Activated T-cell treated with anti-CD3 and anti-CD28 coated beads, Interleukin-2, amount 50 U/mL, for 4 hours (primary cell): ENCODE measurements around the gene SYT17. TPM values are rescaled to one million over a fixed set of nuclear protein-coding genes. Genes with fewer than 3 reads are reported as not detected.
"Not testable (repeated sequence)": the region's sequence is repeated elsewhere in the genome, so short reads cannot be mapped to it uniquely, and the experiment has no call there.

ENCODE experiments used
- ATAC-seq, 2 donors: fragments of 200-7000 bp; cut with Tn5 transposase; one replicate each; pipeline ENCODE4 v1.10.0; 2021
- DNase-seq: peaks from one replicate; pipeline ENCODE4 v3.0.0-alpha.2; 2020
- H3K27me3 Mint-ChIP-seq: one replicate; pipeline ENCODE4 v1.8.0; 2021; ENCODE audit warnings: low read depth, mixed read lengths
- H3K36me3 Mint-ChIP-seq: one replicate; pipeline ENCODE4 v1.8.0; 2022; ENCODE audit warnings: mixed read lengths; ENCODE audit not compliant: insufficient read depth
- H3K4me1 Mint-ChIP-seq: one replicate; pipeline ENCODE4 v1.8.0; 2021; ENCODE audit warnings: low read depth, mixed read lengths
- H3K4me3 Mint-ChIP-seq: one replicate; pipeline ENCODE4 v1.8.0; 2021; ENCODE audit warnings: mild to moderate bottlenecking, moderate library complexity, mixed read lengths
- H3K9me3 Mint-ChIP-seq: one replicate; pipeline ENCODE4 v1.8.0; 2021; ENCODE audit warnings: mixed read lengths
- total RNA-seq, 3 donors: library from RNA; stranded (reverse); gene quantifications; one replicate each; pipeline ENCODE4 v1.2.1, GENCODE V29; 2021

The SYT17 gene
- total RNA-seq, 3 donors from 2014 or later = 0.19 to 0.30 (median 0.29) TPM

DNA sequence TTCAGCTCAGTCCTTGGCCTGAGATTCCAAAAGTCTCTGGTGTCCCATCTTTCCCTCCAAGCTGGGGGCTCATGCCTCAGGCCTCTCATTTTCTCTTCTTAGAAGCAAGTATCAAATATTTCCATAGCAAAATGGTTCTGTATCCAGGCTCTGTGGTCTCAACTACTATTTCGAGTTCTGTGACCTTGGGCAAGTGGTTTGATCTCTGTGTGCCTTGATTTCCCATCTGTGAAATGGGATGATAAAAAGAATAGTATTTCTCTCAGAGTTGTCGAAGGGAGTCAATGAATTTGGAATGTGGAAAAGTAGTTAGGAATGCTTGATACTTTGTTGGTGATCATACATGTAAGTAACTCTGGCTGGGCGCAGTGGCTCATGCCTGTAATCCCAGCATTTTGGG, 6.4 kb downstream of the SYT17 start:
- no peaks in the 10 kb centered on the region for H3K36me3 Mint-ChIP-seq
- H3K4me1 Mint-ChIP-seq = no peaks in the 10 kb centered on the region
- DNase-seq (no peak), ATAC-seq (no peak)
- peaks cover 28% of the 10 kb centered on the region for H3K27me3 Mint-ChIP-seq
- no peak overlapping the region for H3K4me3 Mint-ChIP-seq
- H3K9me3 Mint-ChIP-seq = no peaks in the 10 kb centered on the region

DNA sequence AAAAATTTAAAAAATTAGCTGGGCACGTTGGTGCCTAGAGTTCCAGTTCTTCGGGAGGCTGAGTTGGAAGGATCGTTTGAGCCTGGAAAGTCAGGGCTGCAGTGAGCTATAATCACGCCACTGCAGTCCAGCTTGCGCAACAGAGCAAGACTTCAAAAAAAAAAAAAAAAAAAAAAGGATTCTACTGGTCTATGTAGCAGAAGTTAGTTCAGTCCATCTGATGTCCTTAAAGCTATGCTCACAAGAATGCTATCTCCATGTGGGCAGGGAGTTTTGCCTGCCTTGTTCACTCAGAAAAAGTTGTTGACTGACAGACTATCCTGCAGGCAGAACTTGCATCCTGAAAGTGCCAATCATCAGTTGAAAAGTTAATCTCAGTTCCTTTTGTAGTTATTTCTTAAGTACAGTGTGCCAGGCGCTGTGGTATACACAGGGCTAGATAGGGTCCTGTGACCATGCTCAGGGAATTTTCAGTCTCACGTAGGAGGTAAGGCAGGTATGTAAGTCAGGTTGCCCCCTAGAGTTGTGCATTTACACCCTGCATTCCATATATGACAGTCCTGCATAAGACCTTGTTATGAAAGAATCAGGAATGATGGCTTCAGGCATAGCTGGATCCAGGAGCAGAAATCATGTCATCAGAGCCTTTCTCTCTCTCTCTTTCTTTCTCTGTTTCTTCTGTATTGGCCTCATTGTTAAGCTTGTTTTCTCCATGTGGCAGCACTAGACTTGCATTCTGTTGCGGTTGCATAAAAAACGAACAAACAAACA, 7.6 kb downstream of the SYT17 start:
- Mint-ChIP-seq H3K27me3 (peaks cover 26% of the 10 kb centered on the region), H3K4me1 (no peaks in the 10 kb centered on the region), H3K36me3 (no peaks in the 10 kb centered on the region), H3K4me3 (no peak overlapping the region), H3K9me3 (no peaks in the 10 kb centered on the region)
- DNase-seq (no peak), ATAC-seq (no peak)

GRCh38 chr16:19177111-19177739, 9.2 kb downstream of the SYT17 start:
- Mint-ChIP-seq H3K36me3 (no peaks in the 10 kb centered on the region), H3K27me3 (peaks cover 24% of the 10 kb centered on the region), H3K4me1 (no peaks in the 10 kb centered on the region), H3K9me3 (no peaks in the 10 kb centered on the region), H3K4me3 (no peak overlapping the region)
- ATAC-seq = no peak
- DNase-seq = no peak

GRCh38 chr16:19179546-19180490, 11.8 kb downstream of the SYT17 start:
- Mint-ChIP-seq H3K36me3 (no peaks in the 10 kb centered on the region), H3K4me3 (no peak overlapping the region), H3K27me3 (peaks cover 13% of the 10 kb centered on the region), H3K9me3 (no peaks in the 10 kb centered on the region), H3K4me1 (no peaks in the 10 kb centered on the region)
- no peak for DNase-seq
- no peak for ATAC-seq

DNA sequence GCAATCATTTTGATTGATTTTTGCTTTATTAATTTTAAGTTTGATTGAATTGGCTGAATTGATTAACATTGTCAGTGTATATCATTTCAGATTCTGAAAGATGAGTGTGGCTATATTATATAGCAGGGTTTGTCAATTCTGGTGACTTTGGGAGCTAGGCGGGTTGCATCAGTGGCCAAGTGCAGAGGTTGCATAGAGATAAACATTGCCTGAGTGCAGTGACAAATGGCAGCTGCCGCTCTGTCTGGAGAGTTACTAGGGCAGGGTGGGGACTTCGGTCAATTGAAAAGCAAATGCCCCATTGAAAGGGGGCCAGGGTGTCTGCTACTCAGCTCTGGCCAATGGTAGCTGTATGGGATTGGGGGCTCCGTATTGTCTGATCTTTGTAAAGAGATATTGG, 12.7 kb downstream of the SYT17 start:
- no peaks in the 10 kb centered on the region for H3K4me1 Mint-ChIP-seq
- H3K4me3 Mint-ChIP-seq = no peak overlapping the region
- DNase-seq (no peak), ATAC-seq (no peak)
- no peaks in the 10 kb centered on the region for H3K36me3 Mint-ChIP-seq
- H3K27me3 Mint-ChIP-seq = peaks cover 13% of the 10 kb centered on the region
- no peaks in the 10 kb centered on the region for H3K9me3 Mint-ChIP-seq

DNA sequence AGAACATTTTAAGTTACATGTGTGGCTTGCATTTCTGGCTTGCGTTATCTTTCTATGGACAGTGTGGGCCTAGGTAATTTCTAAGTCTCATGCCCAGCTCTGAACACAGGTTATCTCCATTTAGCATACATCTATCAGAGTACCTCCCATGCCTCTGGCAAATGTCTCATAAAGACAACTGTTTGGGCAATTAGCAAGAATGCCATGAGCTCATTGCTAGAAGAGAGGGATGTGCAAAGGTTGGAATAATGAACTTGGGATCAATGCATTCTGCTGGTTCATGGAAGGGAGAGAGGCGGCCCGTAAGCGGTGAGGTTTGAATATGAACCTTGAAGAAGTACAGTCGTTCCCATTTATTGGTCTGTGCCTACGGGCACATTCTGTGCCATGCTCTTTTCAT, 14.4 kb downstream of the SYT17 start:
- ATAC-seq = no peak
- Mint-ChIP-seq H3K36me3 (no peaks in the 10 kb centered on the region), H3K9me3 (no peaks in the 10 kb centered on the region), H3K4me1 (no peaks in the 10 kb centered on the region), H3K4me3 (no peak overlapping the region), H3K27me3 (peaks cover 11% of the 10 kb centered on the region)
- DNase-seq = no peak

DNA sequence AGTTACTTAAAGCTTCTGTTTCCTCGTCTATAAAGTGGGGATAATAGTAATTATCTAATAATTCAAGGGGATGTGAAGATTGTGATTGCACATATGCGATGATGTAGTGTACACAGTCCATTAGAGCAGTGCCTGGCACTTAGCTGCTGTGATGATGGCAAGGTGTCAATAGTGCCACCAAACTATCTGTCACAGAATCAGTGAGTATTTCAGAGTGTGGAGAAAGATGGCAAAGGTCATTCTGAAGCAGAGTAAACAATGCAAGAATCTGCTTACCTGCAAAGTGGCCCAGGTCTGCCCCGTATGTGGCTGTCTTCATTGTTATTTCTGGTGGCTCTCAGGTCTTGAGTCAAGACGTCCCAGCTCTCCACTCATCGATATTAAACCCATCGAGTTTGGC, 15.1 kb downstream of the SYT17 start:
- Mint-ChIP-seq H3K36me3 (no peaks in the 10 kb centered on the region), H3K4me1 (no peaks in the 10 kb centered on the region), H3K9me3 (no peaks in the 10 kb centered on the region), H3K4me3 (no peak overlapping the region), H3K27me3 (peaks cover 11% of the 10 kb centered on the region)
- ATAC-seq (no peak), DNase-seq (no peak)

GRCh38 chr16:19184823-19185509, 16.9 kb downstream of the SYT17 start:
- Mint-ChIP-seq H3K4me1 (no peaks in the 10 kb centered on the region), H3K36me3 (no peaks in the 10 kb centered on the region), H3K27me3 (peaks cover 3% of the 10 kb centered on the region), H3K9me3 (no peaks in the 10 kb centered on the region), H3K4me3 (no peak overlapping the region)
- ATAC-seq (no peak), DNase-seq (no peak)

DNA sequence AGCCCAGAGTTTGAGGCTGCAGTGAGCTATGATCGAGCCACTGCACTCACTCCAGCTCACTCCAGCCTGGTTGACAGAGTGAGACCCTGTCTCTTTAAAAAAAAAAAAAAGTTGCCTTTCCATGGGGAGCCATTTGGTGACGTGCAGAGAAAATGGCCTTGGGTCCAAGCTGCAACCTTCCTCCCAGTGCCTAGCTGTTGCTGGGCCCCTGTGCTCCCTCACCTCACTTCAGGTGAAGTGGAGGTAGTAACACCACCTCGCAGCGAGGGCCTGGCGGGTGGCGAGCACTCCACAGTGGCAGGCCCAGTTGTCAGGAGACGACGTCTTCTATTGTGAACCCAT, 17.4 kb downstream of the SYT17 start:
- no peaks in the 10 kb centered on the region for H3K36me3 Mint-ChIP-seq

GRCh38 chr16:19186408-19186807, 18.4 kb downstream of the SYT17 start:
- Mint-ChIP-seq H3K4me1 (no peaks in the 10 kb centered on the region), H3K27me3 (no peaks in the 10 kb centered on the region), H3K4me3 (no peak overlapping the region), H3K36me3 (no peaks in the 10 kb centered on the region), H3K9me3 (no peaks in the 10 kb centered on the region)
- DNase-seq = no peak
- no peak for ATAC-seq

More for the DNA sequence above, 17.4 kb downstream of the SYT17 start:
- no peak for ATAC-seq
- no peak for DNase-seq
- H3K9me3 Mint-ChIP-seq = no peaks in the 10 kb centered on the region
- H3K4me3 Mint-ChIP-seq = no peak overlapping the region
- H3K27me3 Mint-ChIP-seq = no peaks in the 10 kb centered on the region
- H3K4me1 Mint-ChIP-seq = no peaks in the 10 kb centered on the region

GRCh38 chr16:19187961-19188360, 19.9 kb downstream of the SYT17 start:
- H3K4me3 Mint-ChIP-seq, H3K9me3 Mint-ChIP-seq, H3K4me1 Mint-ChIP-seq, H3K36me3 Mint-ChIP-seq, H3K27me3 Mint-ChIP-seq, DNase-seq, ATAC-seq: not testable (repeated sequence)

DNA sequence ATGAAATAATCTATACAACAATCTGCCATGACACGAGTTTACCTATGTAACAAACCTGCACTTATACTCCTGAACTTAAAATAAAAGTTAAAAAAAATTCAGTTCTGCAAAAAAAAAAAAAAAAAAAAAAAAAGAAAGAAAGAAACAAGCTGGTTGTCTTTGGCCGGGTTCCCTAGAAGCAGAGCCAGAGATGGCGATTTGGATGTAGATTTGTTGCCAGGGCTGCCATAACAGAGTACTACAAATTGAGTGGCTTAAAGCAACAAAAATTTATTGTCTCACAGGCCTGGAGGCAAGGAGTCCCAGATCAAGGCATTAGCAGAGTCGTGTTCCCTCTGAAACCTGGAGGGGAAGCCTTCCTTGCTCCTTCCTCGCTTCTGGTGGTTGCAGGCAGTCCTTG, 20.4 kb downstream of the SYT17 start:
- H3K9me3 Mint-ChIP-seq = no peaks in the 10 kb centered on the region
- DNase-seq (no peak), ATAC-seq (no peak)
- H3K27me3 Mint-ChIP-seq = no peaks in the 10 kb centered on the region
- H3K4me3 Mint-ChIP-seq = no peak overlapping the region
- no peaks in the 10 kb centered on the region for H3K36me3 Mint-ChIP-seq
- no peaks in the 10 kb centered on the region for H3K4me1 Mint-ChIP-seq

GRCh38 chr16:19192865-19193264, 24.8 kb downstream of the SYT17 start:
- Mint-ChIP-seq H3K4me1 (no peaks in the 10 kb centered on the region), H3K4me3 (no peak overlapping the region), H3K27me3 (peaks cover 3% of the 10 kb centered on the region), H3K9me3 (no peaks in the 10 kb centered on the region), H3K36me3 (no peaks in the 10 kb centered on the region)
- ATAC-seq (no peak), DNase-seq (no peak)

GRCh38 chr16:19196871-19197270, 28.8 kb downstream of the SYT17 start:
- Mint-ChIP-seq H3K27me3 (peaks cover 3% of the 10 kb centered on the region), H3K4me1 (no peaks in the 10 kb centered on the region)
- ATAC-seq = no peak

More at GRCh38 chr16:19196871-19197270, 28.8 kb downstream of the SYT17 start:
- H3K9me3 Mint-ChIP-seq = peaks cover 14% of the 10 kb centered on the region
- no peak overlapping the region for H3K4me3 Mint-ChIP-seq
- no peaks in the 10 kb centered on the region for H3K36me3 Mint-ChIP-seq
- no peak for DNase-seq
